ENCODE data around the gene RNU6-1. TPM values are rescaled to one million over a fixed set of nuclear protein-coding genes. Genes with fewer than 3 reads are reported as not detected.

RNU6-1 gene
- total RNA-seq, 2 experiments from 2014 or later = not detected

DNA sequence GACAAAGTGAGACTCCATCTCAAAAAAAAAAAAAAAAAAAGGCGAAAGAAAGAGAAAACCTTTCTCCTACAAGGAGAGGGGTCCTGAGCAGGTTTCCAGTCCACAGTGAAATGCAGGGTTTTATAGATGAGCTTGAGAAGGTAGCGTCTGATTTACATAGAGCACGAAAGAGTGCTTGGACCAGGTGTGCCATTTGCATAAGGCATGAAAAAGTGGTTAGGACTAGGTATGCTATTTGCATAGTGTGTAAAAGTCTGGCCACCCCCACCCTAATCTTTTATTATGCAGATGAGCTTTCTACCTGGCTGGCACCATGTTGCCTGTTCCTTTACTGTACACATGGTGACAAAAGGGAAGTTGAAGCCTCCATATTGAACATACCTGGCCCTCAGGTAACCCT, 13.6 kb upstream of the RNU6-1 start:
- ChIA-PET CTCF (interaction anchor here (1.0 to 2.0 kb wide), 3 partner anchors 8 to 614 kb away, joined by 3 to 7 read pairs (median 3); no protein-coding TSS in a partner anchor), POLR2A (no interaction called here)
- Mint-ChIP-seq H3K27ac (no peak overlapping the region), H3K36me3 (ENCODE audit: low read depth) (no peaks in the 10 kb centered on the region), H3K4me3 (no peak overlapping the region), H3K4me1 (ENCODE audit: low read depth) (no peaks in the 10 kb centered on the region), H3K9me3 (ENCODE audit: insufficient read depth) (no peaks in the 10 kb centered on the region), H3K27me3 (ENCODE audit: low read depth) (peaks cover 2% of the 10 kb centered on the region)
- ATAC-seq = no peak
- no peak for DNase-seq

DNA sequence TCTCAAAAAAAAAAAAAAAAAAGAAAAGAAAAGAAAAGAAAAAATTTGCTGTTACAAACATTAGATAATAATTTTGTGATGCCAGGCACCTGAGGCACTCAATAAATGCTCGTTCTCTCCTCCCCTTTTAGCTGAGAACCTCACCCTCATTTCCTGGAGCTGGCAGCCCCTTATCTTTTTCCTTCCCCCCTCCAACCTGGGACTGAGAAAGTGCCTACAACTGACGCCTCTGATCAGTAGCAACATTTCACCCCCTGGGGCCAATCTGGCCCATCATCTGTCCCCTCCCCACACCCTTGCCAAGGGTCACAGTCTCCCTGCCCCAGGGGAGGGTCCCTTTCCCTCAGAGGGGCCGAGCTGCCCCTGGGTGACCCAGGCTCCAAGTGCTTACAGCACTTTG, 12.6 kb upstream of the RNU6-1 start:
- H3K27ac Mint-ChIP-seq = no peak overlapping the region
- POLR2A ChIA-PET = no interaction called here
- H3K4me3 Mint-ChIP-seq = no peak overlapping the region
- no peaks in the 10 kb centered on the region for H3K9me3 Mint-ChIP-seq (ENCODE audit: insufficient read depth)
- no peaks in the 10 kb centered on the region for H3K4me1 Mint-ChIP-seq (ENCODE audit: low read depth)
- DNase-seq (no peak), ATAC-seq (no peak)
- CTCF ChIA-PET = interaction anchor here (2.0 kb wide), 1 partner anchor 11 kb away, joined by 7 read pairs; no protein-coding TSS in a partner anchor
- H3K36me3 Mint-ChIP-seq (ENCODE audit: low read depth) = no peaks in the 10 kb centered on the region
- H3K27me3 Mint-ChIP-seq (ENCODE audit: low read depth) = peaks cover 8% of the 10 kb centered on the region

DNA sequence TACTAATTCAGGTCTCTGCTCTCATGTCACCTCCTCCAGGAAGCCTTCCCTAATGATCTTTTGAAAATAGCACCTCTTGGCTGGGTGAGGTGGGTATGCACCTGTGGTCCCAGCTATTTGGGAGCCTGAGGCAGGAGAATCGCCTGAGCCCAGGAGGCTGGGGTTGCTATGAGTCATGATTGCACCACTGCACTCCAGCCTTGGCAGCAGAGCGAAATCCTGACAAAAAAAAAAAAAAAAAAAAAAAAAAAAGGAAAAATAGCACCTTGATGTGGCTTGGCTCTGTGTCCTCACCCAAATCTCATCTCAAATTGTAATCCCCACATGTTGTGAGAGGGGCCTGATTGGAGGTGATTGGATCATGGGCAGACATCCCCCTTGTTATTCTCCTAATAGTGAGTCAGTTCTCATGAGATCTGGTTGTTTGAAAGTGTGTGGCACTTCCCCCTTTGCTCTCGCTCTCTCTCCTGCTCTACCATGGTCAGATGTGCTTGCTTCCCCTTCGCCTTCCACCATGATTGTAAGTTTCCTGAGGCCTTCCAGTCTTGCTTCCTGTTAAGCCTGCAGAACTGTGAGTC, 11.2 kb upstream of the RNU6-1 start:
- DNase-seq = no peak
- peaks cover 8% of the 10 kb centered on the region for H3K27me3 Mint-ChIP-seq (ENCODE audit: low read depth)
- no peaks in the 10 kb centered on the region for H3K4me1 Mint-ChIP-seq (ENCODE audit: low read depth)
- no peak overlapping the region for H3K4me3 Mint-ChIP-seq
- ChIA-PET POLR2A (no interaction called here), CTCF (no interaction called here)
- no peak overlapping the region for H3K27ac Mint-ChIP-seq
- H3K36me3 Mint-ChIP-seq (ENCODE audit: low read depth) = no peaks in the 10 kb centered on the region
- ATAC-seq = no peak
- H3K9me3 Mint-ChIP-seq (ENCODE audit: insufficient read depth) = no peaks in the 10 kb centered on the region

DNA sequence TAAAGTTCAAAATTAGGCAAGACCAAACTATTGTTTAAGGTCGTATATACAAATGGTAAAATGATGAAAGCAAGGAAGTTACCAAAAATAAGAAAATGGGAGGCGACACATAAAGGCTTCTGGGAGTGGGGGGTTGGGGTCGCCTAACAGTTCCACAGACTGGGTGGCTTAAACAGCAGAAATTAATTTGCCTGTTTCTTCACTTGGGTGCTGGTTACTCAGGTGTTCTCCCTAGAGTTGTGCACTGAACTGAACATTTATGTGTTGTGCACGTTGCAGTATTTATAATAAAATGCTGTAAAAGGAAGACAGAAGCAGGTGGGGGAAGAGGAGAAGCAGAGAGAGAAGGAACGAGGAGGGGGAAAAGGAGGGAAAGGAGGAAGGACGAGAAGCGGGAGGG, 10.5 kb upstream of the RNU6-1 start:
- peaks cover 6% of the 10 kb centered on the region for H3K27me3 Mint-ChIP-seq (ENCODE audit: low read depth)
- no peaks in the 10 kb centered on the region for H3K4me1 Mint-ChIP-seq (ENCODE audit: low read depth)
- no peak for DNase-seq
- no peaks in the 10 kb centered on the region for H3K36me3 Mint-ChIP-seq (ENCODE audit: low read depth)
- ATAC-seq = no peak
- ChIA-PET CTCF (no interaction called here), POLR2A (no interaction called here)
- no peaks in the 10 kb centered on the region for H3K9me3 Mint-ChIP-seq (ENCODE audit: insufficient read depth)
- H3K27ac Mint-ChIP-seq = no peak overlapping the region
- H3K4me3 Mint-ChIP-seq = no peak overlapping the region

DNA sequence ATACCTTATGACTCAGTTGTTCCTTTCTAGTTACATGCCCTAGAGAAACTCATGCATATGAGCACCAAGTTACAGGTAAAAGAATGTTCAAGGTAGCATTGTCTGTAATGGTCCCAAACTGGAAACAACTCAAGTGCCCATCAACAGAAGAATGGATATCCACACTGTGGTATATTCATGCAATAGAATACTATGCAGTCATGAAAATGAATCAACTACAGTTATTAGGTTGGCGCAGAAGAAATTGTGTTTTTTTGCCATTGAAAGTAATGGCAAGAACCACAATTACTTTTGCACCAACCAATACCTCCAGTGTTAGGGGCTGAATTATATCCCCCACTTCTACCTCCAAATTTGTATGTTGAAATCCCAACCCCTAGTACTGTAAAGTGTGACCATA, 9.7 kb upstream of the RNU6-1 start:
- no peaks in the 10 kb centered on the region for H3K4me1 Mint-ChIP-seq (ENCODE audit: low read depth)
- H3K4me3 Mint-ChIP-seq = no peak overlapping the region
- no peak overlapping the region for H3K27ac Mint-ChIP-seq
- H3K9me3 Mint-ChIP-seq (ENCODE audit: insufficient read depth) = no peaks in the 10 kb centered on the region
- H3K36me3 Mint-ChIP-seq (ENCODE audit: low read depth) = no peaks in the 10 kb centered on the region
- ChIA-PET POLR2A (no interaction called here), CTCF (no interaction called here)
- DNase-seq (no peak), ATAC-seq (no peak)
- H3K27me3 Mint-ChIP-seq (ENCODE audit: low read depth) = peaks cover 6% of the 10 kb centered on the region

DNA sequence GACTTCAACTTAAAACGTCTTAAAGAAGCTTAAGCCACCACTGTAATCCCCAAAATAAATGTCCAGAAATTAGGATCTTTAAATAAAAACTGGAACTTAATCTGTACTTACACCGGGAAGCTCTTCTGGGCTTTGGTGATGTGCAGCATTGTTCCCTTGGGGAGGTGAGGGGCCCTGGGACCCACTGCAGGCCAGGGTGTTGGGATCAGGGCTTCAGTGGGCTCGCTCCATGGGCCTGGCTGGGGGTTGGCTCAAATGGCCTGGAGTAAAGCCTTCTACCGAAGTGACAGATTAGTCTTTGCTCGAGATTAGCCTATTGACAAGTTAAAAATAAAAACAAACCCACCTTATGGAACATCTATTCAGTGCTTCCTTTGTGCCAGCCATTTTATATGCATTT, 6.1 kb upstream of the RNU6-1 start:
- Mint-ChIP-seq H3K36me3 (ENCODE audit: low read depth) (no peaks in the 10 kb centered on the region), H3K9me3 (ENCODE audit: insufficient read depth) (no peaks in the 10 kb centered on the region), H3K4me1 (ENCODE audit: low read depth) (peaks cover 8% of the 10 kb centered on the region), H3K27me3 (ENCODE audit: low read depth) (peaks cover 6% of the 10 kb centered on the region), H3K4me3 (no peak overlapping the region), H3K27ac (no peak overlapping the region)
- ATAC-seq (no peak), DNase-seq (no peak)
- ChIA-PET POLR2A (no interaction called here), CTCF (interaction anchor here (0.9 to 2.1 kb wide), 2 partner anchors 8 to 17 kb away, joined by 3 to 8 read pairs; no protein-coding TSS in a partner anchor)

DNA sequence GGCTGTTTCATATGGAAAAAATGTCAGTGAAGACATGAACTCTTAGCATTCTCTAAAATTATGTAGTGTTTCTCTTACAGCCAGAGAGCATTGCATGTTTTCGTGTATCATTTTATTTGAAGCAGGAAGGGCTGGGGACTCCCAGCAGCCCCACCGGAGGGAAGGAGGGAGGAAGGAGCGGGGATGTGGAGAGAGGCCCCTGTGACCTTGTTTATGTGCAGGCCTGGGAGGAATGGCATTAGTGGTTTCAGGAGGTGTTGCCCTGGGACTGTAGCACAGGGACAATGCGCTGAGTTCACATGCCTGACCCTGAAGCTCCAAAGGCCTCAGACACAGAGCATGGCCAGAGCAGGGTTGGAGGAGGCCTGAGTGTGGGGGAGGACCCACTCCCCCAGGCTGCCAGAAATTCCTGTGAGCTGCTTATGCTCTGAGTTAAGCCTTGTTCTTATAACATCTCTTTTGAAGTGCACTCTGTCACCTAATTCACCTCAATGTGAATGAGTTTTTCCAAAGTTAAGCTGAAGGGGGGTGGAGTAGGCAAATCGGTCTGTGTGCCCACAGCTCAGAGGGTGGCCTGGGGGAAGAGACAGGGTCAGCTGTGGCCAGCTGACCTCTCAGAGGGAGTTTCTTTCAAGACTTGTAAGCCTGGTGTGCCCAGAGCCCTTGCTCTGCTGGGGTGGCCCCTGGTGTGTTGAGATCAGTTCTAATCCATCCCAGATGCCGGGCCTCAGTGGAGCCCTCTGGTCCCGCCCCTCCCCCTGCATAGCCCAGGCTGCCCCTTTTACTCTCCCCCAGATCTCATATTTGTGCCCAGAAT, 3.9 kb upstream of the RNU6-1 start:
- no peaks in the 10 kb centered on the region for H3K9me3 Mint-ChIP-seq (ENCODE audit: insufficient read depth)
- CTCF ChIA-PET = no interaction called here
- peaks cover 20% of the 10 kb centered on the region for H3K4me1 Mint-ChIP-seq (ENCODE audit: low read depth)
- ATAC-seq (no peak), DNase-seq (no peak)
- H3K27ac Mint-ChIP-seq = no peak overlapping the region
- POLR2A ChIA-PET = no interaction called here
- H3K4me3 Mint-ChIP-seq = no peak overlapping the region
- peaks cover 9% of the 10 kb centered on the region for H3K27me3 Mint-ChIP-seq (ENCODE audit: low read depth)
- H3K36me3 Mint-ChIP-seq (ENCODE audit: low read depth) = peaks cover 4% of the 10 kb centered on the region

DNA sequence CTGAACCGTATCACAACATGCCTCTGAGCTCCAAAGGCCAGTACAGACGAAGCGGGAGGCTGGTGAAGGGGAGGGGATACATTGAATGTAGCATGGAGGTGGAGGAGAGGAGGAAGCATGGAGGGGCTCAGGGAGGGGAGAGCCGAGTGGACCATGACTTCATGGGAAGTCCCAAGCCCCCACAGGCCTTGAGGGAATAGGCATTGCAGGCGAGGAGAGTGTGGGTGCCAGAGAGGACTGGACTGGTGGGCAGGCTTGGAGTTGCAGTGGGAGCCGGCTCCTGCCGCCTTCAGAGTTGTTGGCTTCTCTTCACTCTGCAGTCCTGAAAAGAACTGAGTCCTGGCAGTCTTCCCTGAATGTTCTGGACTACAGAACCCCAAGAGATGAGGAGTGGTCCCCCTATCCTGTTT, 3.3 kb upstream of the RNU6-1 start:
- ATAC-seq = no peak

DNA sequence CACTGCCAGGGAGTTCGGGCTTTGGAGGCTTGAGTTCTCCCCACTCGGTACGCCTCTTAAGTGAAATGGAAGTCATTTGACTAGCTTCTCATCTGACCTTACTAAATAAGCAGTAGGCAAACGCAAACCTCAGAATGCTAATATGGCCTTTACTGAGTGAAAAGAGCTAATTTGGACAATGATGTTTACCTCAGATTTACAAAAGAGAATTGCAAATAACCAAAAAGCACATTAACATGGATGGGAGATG, 1.6 kb upstream of the RNU6-1 start:
- ChIA-PET POLR2A (interaction anchor here (0.6 to 1.1 kb wide), 3 partner anchors 321 to 351 kb away, joined by 3 read pairs; no protein-coding TSS in a partner anchor), CTCF (interaction anchor here (1.1 kb wide), 1 partner anchor 57 kb away, joined by 3 read pairs; no protein-coding TSS in a partner anchor)
- H3K27ac Mint-ChIP-seq = peak overlapping the region; percentile 94
- peak overlapping the region; percentile 87 for H3K4me3 Mint-ChIP-seq
- no peak for ATAC-seq
- H3K27me3 Mint-ChIP-seq (ENCODE audit: low read depth) = peaks cover 13% of the 10 kb centered on the region
- no peaks in the 10 kb centered on the region for H3K9me3 Mint-ChIP-seq (ENCODE audit: insufficient read depth)
- H3K36me3 Mint-ChIP-seq (ENCODE audit: low read depth) = peaks cover 4% of the 10 kb centered on the region
- DNase-seq = no peak
- H3K4me1 Mint-ChIP-seq (ENCODE audit: low read depth) = peaks cover 26% of the 10 kb centered on the region

More for the DNA sequence above, 3.3 kb upstream of the RNU6-1 start:
- ChIA-PET POLR2A (no interaction called here), CTCF (no interaction called here)
- Mint-ChIP-seq H3K4me1 (ENCODE audit: low read depth) (peaks cover 25% of the 10 kb centered on the region), H3K9me3 (ENCODE audit: insufficient read depth) (no peaks in the 10 kb centered on the region), H3K27me3 (ENCODE audit: low read depth) (peaks cover 9% of the 10 kb centered on the region), H3K4me3 (no peak overlapping the region), H3K27ac (no peak overlapping the region), H3K36me3 (ENCODE audit: low read depth) (peaks cover 4% of the 10 kb centered on the region)
- no peak for DNase-seq

DNA sequence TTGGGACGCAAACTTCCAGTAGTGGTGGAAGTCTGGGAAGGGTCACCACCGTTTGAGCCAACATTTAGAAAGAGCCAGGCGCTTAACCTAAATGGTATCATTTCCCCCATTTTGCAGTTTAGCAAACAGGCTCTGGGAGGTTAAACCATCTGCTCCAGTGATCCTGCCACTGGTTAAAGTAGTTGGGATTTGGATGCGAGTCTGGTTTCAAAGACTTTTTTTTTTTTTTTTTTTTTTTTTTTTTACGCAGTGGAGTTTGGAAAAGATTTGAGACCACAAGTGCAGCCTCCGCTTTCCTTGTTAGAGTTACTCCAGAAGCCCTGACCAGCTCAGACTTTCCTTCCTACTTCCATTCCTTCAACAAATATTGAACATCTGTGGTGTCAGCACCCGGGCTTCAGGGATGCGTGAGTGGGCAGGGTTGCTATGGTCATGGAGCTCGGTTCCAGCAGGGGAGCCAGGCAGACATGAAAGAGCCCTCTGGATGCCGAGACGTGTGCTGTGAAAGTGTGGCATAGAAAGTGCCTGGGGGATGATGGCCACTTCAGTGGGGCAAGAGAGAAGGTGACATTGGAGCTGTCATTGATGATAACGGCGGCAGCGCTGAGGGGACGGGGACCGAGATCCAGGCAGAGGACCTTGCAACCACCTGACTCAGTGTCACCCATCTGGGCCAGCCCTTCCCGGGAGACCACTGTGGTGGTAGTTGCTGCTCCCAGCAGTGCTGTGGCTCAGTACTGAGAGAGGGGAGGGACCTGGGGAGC, 1.1 kb upstream of the RNU6-1 start:
- H3K4me1 Mint-ChIP-seq (ENCODE audit: low read depth) = peaks cover 31% of the 10 kb centered on the region
- ChIA-PET CTCF (interaction anchor here (1.1 kb wide), 1 partner anchor 57 kb away, joined by 3 read pairs; no protein-coding TSS in a partner anchor), POLR2A (interaction anchor here (0.6 to 1.1 kb wide), 6 partner anchors 79 to 389 kb away, joined by 3 to 6 read pairs (median 3); no protein-coding TSS in a partner anchor)
- no peaks in the 10 kb centered on the region for H3K9me3 Mint-ChIP-seq (ENCODE audit: insufficient read depth)
- peak overlapping the region; percentile 94 for H3K27ac Mint-ChIP-seq
- peaks cover 4% of the 10 kb centered on the region for H3K36me3 Mint-ChIP-seq (ENCODE audit: low read depth)
- DNase-seq = peak; percentile 44
- peaks cover 17% of the 10 kb centered on the region for H3K27me3 Mint-ChIP-seq (ENCODE audit: low read depth)
- H3K4me3 Mint-ChIP-seq = peak overlapping the region; percentile 87
- ATAC-seq = no peak

DNA sequence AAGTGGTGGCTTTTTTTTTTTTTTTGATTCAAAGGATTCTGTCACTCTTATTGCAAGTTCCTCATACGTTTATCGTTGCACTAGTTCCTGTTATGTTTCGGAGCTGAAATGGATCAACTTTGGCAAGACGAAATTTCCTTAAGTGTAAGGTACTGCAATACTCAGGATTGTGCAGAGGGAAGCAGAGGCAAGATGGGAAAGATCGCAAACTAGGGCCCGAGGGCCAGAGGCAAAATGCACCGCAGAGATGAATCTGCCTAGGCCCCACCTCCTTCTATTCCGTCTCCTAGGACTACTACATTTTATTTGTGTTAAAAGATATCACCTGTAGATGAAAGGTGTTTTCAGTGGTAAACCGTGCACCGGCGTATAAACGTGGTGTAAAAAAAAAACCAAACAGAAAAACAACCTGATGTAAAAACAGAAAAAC, 331 bp downstream of the RNU6-1 start:
- peak overlapping the region; percentile 94 for H3K27ac Mint-ChIP-seq
- peak overlapping the region; percentile 87 for H3K4me3 Mint-ChIP-seq
- ChIA-PET CTCF (interaction anchor here (0.6 kb wide), 1 partner anchor 359 kb away, joined by 3 read pairs; no protein-coding TSS in a partner anchor), POLR2A (no interaction called here)
- DNase-seq (peak; percentile 54), ATAC-seq (peak; percentile 31)
- peaks cover 40% of the 10 kb centered on the region for H3K4me1 Mint-ChIP-seq (ENCODE audit: low read depth)
- peaks cover 29% of the 10 kb centered on the region for H3K27me3 Mint-ChIP-seq (ENCODE audit: low read depth)
- no peaks in the 10 kb centered on the region for H3K9me3 Mint-ChIP-seq (ENCODE audit: insufficient read depth)
- peaks cover 4% of the 10 kb centered on the region for H3K36me3 Mint-ChIP-seq (ENCODE audit: low read depth)

Measured in activated CD8-positive, alpha-beta T cell treated with anti-CD3 and anti-CD28 coated beads, Interleukin-2, amount 10 ng/mL, durations not matched to agents 7 days and 5 days (primary cell).